Forelimb muscle (tissue), 1 donor: ENCODE measurements around the gene CD300A. TPM values are rescaled to one million over a fixed set of nuclear protein-coding genes. Genes with fewer than 3 reads are reported as not detected.

Source experiments
- DNase-seq: peaks from one replicate; pipeline ENCODE4 v3.0.0-alpha.2; 2013; ENCODE audit warnings: low read depth
- polyA plus RNA-seq: library from polyadenylated mRNA; unstranded; fragments of 120-200 nt; gene quantifications from one replicate; pipeline ENCODE4 v1.2.1, GENCODE V29; 2013; ENCODE audit not compliant: insufficient read length

CD300A gene
- polyA plus RNA-seq, 1 donor = 1.2 TPM

DNA sequence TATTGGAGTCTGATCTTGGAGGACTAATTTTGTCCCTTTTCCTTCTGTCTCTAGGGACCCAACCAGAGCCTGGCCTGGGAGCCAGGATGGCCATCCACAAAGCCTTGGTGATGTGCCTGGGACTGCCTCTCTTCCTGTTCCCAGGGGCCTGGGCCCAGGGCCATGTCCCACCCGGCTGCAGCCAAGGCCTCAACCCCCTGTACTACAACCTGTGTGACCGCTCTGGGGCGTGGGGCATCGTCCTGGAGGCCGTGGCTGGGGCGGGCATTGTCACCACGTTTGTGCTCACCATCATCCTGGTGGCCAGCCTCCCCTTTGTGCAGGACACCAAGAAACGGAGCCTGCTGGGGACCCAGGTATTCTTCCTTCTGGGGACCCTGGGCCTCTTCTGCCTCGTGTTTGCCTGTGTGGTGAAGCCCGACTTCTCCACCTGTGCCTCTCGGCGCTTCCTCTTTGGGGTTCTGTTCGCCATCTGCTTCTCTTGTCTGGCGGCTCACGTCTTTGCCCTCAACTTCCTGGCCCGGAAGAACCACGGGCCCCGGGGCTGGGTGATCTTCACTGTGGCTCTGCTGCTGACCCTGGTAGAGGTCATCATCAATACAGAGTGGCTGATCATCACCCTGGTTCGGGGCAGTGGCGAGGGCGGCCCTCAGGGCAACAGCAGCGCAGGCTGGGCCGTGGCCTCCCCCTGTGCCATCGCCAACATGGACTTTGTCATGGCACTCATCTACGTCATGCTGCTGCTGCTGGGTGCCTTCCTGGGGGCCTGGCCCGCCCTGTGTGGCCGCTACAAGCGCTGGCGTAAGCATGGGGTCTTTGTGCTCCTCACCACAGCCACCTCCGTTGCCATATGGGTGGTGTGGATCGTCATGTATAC is 26.5 kb upstream of the CD300A start:
- DNase-seq = no peak

DNA sequence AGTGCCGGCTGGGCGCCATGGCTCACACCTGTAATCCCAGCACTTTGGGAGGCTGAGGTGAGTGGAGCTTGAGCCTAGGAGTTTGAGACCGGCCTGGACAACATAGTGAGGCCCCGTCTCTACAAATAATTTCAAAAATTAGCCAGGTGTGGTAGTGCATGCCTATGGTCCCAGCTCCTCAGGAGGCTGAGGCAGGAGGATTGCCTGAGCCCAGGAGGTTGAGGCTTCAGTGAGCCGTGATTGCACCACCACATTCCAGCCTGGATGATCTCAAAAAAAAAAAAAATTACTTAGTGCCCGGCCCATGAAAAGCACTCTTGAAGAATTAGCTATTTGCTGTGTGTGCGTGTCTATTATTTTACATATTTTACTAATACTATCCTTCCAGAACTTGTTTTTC is 24.9 kb upstream of the CD300A start:
- no peak for DNase-seq

DNA sequence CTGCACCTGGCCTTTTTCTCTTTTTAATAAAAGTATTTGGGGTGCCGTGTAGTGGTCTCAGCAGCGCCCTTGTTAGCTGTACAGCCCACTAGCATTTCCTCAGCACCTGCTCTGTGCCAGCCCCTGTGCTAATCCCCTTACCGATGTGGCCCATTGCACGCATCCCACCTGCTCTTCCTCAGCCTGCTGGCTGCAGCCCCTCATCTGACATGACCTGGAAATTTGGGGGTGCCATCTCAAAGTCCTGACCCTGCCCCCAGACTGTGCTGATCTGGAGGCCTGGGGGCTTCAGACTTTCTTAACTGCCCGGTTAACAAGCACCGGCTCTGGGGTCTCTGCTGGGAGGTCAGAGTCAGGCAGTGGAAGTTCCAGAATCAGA is 24.2 kb upstream of the CD300A start:
- no peak for DNase-seq

GRCh38 chr17:74442670-74443515 is 23.5 kb upstream of the CD300A start:
- DNase-seq = no peak

- no peak for DNase-seq
Observed at GRCh38 chr17:74443516-74444296, 22.7 kb upstream of the CD300A start.

- no peak for DNase-seq
Observed at GRCh38 chr17:74444406-74444805, 22.0 kb upstream of the CD300A start.

DNA sequence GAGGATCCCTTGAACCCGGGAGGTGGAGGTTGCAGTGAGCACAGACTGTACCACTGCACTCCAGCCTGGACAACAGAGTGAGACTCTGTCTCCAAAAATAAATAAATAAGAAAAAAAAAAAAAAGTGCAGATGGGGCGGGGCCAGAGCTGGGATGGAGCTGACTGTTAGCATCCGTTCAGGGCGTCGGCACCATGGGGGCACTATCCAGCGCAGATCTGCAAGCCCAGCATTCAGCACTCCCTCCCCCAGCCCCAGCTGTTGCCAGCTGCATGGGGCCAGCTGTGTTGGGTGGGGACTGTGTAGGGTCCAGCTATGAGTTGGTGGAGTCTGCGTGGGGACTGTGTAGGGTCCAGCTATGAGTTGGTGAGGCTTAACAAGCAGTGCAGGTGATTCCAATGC is 21.3 kb upstream of the CD300A start:
- no peak for DNase-seq

GRCh38 chr17:74446551-74447500 is 19.6 kb upstream of the CD300A start:
- no peak for DNase-seq

DNA sequence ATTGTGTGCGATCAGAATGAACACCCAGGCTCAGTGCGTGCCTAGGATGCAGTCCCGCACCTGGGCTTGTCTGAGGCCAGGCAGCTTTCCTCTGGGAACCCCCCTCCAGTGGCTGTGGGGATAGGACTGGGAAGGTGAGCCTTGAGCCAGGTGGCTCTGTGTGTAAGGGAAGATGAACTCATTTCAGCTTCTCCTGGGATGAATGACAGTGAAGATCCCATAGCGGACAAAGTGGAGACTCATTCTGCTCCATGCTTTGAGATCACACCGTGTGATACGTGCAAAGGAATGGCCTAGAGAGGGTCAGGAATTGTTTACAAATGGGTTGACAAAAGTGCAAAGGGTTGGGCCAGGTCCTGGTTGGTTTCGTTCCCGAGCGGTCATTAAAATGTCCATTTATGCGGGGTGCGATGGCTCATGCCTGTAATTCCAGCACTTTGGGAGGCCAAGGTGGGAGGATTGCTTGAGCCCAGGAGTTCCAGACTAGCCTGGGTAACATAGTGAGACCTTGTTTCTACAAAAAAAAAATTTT is 18.7 kb upstream of the CD300A start:
- DNase-seq = no peak

GRCh38 chr17:74448756-74449155 is 17.7 kb upstream of the CD300A start:
- no peak for DNase-seq

DNA sequence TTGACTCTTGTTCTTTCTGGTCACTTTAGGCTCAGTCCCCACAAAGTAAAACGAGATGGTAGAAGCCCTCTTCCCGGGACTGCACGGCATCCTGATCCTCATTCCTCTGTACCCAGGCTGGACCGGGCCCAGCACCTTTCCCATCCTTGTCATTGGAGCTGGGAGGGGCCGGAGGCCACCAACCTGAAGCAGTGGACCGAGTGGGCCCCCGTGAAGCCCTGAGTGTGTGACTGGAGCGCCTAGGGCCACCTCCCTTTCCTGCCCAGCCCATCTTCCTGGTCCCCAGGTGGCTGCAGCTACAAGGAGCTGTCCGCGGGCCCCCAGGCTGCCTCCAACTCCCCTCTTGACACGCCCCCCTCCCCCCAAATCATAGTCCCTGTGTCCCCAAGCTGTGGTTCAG is 17.1 kb upstream of the CD300A start:
- no peak for DNase-seq

DNA sequence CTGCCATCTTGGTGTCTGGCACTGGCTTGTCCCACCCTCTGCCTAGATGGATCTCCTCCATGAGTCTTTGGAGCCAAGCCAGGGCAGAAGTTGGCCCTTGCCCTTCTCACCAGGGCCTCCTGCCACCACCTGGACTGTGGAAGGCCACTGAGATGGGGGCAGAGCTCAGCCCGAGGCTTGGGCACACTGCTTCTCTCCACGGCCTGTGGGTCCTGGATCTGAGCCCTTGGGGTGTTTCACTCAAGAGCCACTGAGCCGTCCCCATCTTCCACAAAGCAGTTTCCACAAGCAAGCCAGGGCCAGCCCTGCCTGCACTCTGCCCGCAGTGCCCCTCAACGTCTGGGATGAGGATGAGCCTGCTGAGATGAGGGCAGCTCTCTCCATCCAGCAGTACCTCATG is 16.7 kb upstream of the CD300A start:
- no peak for DNase-seq

DNA sequence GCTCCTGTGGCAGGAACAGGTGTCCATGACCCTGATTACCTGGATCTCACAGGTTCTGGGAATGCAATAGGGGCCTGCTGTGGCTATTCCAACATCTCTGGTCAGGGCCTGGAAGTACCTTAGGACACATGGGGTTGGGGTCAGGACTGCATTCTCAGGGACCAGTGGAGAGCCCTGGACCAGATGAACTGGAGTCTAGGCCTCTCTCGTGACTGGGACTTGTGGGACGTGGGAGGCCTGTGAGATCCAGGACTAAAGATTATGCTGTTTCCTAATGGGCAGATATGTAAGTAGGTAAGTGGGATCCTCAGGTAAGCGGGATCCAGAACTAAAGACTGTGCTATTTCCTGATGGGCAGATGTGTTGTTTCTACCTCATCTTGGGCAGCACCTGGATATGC is 16.2 kb upstream of the CD300A start:
- DNase-seq = no peak

DNA sequence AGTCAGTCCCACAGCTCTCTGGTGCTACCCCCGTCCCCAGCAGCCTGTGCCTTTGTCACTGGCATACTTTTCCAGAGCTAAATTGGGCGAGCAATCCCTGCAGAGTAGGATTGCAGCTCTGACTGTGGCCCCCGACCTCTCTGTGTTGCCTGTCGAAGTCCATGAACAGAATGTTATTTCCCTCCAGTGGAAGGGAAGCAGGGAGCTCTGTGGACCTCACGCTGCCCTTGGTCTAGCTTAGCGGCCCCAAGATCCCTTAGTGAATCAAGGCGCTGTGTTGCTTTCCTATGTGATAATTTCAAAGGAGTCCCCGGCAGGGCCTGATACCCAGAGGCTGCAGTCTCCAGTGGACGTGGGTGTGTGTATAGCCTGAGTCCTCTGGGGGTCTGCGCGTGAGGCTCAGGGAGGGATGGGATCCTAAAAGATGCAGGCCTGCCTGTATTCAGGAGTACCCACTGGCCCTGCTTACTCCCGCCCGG is 15.5 kb upstream of the CD300A start:
- DNase-seq = no peak

- no peak for DNase-seq
Observed at GRCh38 chr17:74451557-74451956, 14.9 kb upstream of the CD300A start.

- DNase-seq = no peak
Observed at GRCh38 chr17:74452033-74452840, 14.2 kb upstream of the CD300A start.

- no peak for DNase-seq
Observed at GRCh38 chr17:74452841-74453661, 13.4 kb upstream of the CD300A start.

DNA sequence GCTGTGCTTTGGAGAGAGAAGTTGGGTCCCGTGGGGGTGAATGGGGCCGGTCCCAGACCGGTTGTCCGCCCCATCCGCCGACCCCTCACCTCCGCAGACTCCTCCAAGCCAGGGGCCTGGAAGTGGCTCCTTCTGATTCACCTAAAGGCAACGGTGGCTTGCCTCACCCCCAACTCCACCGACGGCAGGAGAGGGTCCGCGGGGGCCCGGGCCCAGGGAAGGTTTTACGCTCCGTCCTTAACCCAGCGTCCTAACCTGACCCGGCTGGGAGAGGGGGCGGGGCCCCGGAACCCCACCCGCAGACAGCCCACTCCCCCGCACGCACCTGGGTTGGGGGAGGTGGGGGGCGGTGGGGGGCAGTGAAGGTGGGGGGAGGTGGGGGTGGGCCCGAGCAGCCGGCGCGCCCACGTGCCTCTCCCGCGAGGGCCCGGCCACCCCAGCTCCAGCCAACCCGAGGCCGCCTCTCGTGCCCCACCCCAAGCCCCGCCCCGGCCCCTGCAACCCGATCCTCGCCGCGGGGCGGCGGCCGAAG is 12.7 kb upstream of the CD300A start:
- DNase-seq = no peak
